Measurements from ENCODE around the gene CEMIP.
"Not testable (repeated sequence)": the region's sequence is repeated elsewhere in the genome, so short reads cannot be mapped to it uniquely, and the experiment has no call there.

CEMIP gene

GRCh38 chr15:80761754-80762153, 17.4 kb upstream of the CEMIP start:
- DNase-seq = no peak

GRCh38 chr15:80763235-80763634, 15.9 kb upstream of the CEMIP start:
- DNase-seq = not testable (repeated sequence)

GRCh38 chr15:80764535-80764934, 14.6 kb upstream of the CEMIP start:
- DNase-seq = no peak

GRCh38 chr15:80766275-80766674, 12.9 kb upstream of the CEMIP start:
- no peak for DNase-seq

- no peak for DNase-seq
Observed at GRCh38 chr15:80768158-80768557, 11.0 kb upstream of the CEMIP start.

GRCh38 chr15:80769153-80769828, 9.9 kb upstream of the CEMIP start:
- no peak for DNase-seq

GRCh38 chr15:80769829-80770705, 9.1 kb upstream of the CEMIP start:
- DNase-seq = no peak

GRCh38 chr15:80773122-80773551, 6.0 kb upstream of the CEMIP start:
- DNase-seq = no peak

- no peak for DNase-seq
Observed at GRCh38 chr15:80773792-80774352, 5.3 kb upstream of the CEMIP start.

GRCh38 chr15:80774486-80774885, 4.7 kb upstream of the CEMIP start:
- no peak for DNase-seq

GRCh38 chr15:80775338-80775737, 3.8 kb upstream of the CEMIP start:
- DNase-seq = no peak

- DNase-seq = peak; percentile 33
Observed at GRCh38 chr15:80776420-80777045, 2.6 kb upstream of the CEMIP start.

- DNase-seq = no peak
Observed at GRCh38 chr15:80777137-80777536, 2.0 kb upstream of the CEMIP start.

- DNase-seq = no peak
Observed at GRCh38 chr15:80777826-80778620, 1.1 kb upstream of the CEMIP start.

GRCh38 chr15:80778621-80778963, 578 bp upstream of the CEMIP start:
- no peak for DNase-seq

- DNase-seq = no peak
Observed at GRCh38 chr15:80779658-80780415, 667 bp downstream of the CEMIP start.

- no peak for DNase-seq
Observed at GRCh38 chr15:80780416-80781221, 1.4 kb downstream of the CEMIP start.

GRCh38 chr15:80783260-80783659, 4.1 kb downstream of the CEMIP start:
- DNase-seq = no peak

GRCh38 chr15:80785335-80785734, 6.2 kb downstream of the CEMIP start:
- DNase-seq = no peak

GRCh38 chr15:80785811-80786354, 6.7 kb downstream of the CEMIP start:
- DNase-seq = no peak

- no peak for DNase-seq
Observed at GRCh38 chr15:80787316-80787715, 8.1 kb downstream of the CEMIP start.
